HPDE6-E6E7 (cell line): ENCODE data around the gene GAB1.

Experiments
- DNase-seq: peaks from one replicate; pipeline ENCODE4 v3.0.0; 2011; ENCODE audit warnings: missing footprints; ENCODE audit errors: extremely low spot score

GAB1 gene

DNA sequence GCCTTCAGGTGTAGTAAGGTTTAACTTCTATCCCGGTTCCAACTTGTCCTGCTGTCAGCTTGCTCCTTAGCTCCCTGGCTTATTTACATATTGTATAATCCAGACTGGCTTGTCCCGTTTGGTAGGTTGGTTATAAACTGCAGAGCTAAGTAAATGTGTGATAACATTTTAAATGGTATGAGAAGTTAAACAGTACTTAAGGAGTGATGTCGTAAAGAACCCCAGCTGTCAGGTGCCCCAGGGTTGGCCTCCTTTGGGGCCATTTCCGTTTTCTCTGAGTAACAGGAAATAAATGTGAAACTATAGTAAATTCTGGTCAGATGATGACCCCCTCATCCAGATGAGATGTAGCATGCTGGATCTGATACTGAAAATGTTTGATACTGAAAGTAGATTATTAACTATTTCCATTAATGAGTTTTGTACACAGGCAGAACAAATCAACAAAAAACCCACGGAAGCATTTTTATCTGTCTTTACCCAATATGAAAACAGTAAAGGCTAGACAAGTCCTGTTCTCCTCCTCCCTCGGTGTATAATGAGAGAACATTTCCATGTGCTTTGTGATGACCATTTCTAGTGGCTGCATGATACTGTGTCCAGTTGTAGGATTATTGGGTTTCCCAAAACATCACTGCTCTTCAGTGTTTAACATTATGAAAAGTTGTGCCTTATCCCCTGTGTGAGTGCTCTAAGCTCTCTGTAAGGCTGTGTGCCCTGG, 22.4 kb downstream of the GAB1 start:
- no peak for DNase-seq

DNA sequence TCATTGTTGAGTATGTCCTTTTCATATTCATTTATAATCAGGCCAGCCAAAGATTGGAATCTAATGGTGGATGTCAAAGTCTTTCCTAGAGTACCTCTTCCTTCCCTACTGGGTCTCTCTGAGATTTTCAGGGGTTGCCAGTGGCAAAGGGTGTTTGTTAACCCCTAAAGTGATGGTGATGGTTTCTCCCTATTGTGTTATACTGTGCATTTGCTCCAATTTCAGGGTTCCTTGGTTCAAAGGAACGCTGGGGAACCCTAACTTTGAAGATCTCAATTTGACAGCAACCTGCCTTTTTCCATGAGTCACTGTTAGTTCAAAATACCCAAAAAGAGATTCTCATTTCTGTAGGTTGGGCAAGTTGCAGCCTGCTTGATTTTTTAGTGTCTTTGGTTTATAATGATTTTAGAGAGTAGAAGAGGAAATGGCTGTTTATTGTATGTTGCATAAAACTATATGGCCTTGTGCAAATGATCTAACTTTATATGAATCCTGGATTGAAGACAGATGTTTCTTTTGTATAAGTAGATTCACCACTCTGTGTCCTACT, 23.0 kb downstream of the GAB1 start:
- DNase-seq, result no peak

DNA sequence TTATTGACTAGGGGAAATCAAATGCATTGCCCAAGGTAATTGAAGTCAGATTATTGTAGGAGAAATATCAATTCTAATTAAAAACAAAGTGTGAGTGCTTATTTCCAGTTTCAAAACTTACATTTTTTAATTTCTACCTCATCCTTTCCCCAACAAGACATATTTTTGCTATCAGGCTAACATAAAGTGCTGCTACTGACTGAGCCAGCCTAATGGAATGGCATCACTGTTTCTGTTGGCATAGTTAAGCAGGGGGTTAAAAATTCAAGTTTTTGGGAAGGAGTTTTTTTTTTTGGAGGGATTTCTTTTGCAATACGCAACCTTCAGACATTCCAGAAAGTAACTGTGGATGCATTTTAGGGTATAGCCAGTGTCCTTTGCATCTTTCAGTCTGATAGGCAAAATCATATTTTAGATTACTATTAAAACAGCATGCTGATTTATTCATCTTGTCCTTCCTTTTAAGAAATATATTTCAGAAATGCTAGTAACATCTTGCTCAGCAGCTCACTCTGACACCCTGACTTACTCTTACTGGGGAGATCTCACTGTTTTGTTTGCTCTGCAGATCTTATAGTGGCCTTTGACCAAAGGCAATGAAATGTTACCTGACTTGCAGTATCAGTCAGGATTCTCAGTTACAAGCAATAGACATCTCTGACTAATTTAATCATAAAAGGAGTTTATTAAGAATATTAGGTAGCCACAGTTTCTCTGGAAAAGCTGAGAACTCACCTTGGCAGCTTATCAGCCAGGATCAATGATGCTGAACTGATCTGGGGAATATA, 24.4 kb downstream of the GAB1 start:
- DNase-seq, result no peak

DNA sequence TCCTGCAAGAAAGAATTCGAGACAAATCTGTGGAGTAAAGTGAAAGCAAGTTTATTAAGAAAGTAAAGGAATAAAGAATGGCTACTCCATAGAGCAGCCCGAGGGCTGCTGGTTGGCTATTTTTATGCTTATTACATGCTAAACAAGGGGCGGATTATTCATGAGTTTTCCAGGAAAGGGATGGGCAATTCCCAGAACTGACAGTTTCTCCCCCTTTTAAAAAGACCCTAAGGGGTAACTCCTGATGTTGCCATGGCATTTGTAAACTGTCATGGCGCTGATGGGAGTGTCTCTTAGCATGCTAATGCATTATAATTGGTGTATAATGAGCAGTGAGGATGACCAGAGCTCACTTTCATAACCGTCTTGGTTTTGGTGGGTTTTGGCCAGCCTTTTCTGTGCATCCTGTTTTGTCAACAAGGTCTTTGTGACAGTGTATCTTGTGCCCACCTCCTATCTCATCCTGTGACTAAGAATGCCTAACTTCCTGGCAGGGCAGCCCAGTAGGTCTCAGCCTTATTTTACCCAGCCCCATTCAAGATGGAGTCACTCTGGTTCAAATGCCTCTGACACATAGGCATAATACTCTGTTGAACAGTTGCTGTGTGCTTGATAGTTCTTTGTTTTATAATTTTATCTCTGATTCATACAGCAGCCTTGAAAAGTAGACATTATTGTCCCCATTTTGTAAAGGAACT, 25.8 kb downstream of the GAB1 start:
- no peak for DNase-seq

DNA sequence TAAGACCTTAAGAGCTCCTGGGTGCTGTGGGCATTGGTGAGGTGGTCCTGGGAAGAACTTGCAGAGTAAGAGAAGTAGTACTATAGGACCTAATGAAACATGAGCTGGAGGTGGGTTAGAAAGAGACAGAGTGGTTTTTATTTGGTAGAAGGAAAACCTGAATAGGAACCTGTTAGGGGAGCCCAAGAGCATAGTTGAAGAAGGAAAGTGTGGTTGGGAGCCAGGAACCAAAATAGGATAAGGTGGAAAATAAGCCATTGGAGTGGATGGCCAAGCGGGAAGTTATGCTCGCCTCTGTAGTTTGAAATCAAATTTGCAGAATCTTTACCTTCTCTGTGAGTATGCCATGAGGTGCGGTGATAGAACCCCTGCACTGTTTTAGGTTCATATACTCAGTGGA, 26.7 kb downstream of the GAB1 start:
- no peak for DNase-seq

DNA sequence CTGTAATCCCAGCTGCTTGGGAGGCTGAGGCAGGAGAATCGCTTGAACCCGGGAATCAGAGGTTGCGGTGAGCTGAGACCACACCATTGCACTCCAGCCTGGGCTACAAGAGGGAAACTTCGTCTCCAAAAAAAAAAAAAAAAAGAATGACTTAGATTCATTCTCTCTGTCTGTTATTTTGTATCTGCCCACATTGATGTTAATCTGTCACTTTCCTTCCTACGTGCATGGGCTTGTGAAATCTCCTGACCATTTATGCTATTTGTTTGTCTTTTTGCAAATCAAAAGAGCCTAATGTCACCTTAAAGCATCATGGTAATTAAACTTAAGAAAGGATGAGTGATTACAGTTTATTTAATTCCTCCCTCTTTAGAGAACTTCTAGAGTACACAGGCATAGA, 27.4 kb downstream of the GAB1 start:
- DNase-seq, result no peak

DNA sequence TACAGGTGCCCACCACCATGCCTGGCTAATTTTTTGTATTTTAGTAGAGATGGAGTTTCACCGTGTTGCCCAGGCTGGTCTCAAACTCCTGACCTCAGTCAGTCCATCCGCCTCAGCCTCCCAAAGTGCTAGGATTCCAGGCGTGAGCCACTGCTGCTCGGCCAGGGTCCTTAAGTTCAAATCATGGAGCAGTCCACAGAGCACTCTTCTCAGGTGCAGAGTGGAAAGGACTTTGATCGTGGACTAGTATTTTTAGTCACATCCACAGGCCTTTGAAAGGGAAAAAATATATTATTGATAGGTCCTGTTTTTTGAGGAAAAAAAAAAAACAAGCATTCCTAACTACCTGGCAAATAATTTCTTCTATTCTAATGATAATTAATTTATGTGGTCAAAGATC, 31.2 kb downstream of the GAB1 start:
- DNase-seq, result no peak

DNA sequence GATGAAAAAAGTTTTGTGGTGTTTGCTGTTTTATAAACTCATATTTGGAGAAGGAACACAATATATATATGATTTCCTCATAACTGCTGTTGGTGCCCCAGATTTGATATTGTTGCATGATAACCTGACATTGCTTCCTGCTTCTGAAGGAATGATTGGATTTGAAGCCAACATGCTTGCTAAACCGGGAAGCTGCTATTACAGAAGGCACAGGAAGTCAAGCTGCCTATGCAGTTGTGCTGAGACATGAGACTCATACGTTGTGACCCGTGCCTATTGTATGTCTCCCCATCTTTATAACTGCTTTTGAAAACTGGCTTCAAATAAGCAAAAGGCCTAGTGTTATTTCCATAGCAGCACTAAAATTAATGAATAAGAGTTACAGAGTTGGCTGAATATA, 32.9 kb downstream of the GAB1 start:
- no peak for DNase-seq

DNA sequence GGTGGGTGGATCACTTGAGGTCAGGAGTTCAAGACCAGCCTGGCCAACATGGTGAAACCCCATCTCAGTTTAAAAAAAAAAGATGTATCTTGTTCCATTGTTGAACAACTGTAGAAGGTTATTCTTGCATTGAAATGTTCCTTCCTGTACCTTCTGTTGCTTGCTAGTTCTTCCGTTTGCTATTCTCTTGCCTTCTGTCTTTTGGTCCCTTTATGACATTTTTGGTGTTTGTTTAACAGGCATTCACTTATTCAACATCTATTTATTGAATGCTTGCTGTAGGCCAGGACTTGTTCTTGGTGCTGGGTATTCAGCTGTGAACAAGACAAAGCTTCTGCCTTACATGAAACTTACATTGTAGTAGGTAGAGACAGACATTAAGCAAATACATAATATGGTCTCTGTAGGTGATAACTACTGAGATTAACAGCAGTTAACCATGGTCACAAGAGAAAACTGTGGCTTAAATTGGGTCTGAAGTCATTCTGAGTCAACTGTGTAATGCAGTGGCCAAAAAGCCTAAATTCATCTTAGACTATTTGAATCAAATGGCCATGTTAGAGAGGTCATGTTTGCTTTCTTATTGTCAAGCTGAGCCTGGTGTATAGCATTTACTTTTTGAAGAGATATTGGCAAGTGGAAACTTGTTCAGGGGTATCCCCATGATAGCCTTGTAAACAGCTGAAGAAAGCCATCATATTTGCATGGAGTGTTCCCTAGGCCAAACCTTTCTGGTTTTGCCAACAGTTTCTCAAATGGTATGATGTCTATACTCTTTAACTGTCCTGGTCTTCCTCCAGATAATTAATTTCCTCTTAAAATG, 35.6 kb downstream of the GAB1 start:
- DNase-seq, result no peak

DNA sequence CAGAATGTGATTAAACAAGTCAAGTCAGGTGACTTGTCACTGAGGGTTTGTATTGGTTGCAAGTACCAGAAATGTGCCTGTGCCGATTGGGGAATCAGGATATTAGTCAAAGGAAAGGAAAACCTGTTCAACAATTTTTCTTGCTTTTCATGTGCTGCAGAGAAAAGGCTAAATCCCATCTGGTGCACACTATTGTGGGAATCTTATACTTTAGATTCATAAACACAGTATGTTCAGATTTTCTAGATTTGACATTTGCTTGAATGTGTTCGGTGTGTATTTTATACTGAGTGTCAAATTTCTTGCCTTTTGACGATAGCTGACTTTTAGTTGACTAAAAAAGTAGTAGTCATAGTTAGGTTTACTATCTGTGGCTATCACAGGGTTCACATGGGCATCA, 37.6 kb downstream of the GAB1 start:
- no peak for DNase-seq

DNA sequence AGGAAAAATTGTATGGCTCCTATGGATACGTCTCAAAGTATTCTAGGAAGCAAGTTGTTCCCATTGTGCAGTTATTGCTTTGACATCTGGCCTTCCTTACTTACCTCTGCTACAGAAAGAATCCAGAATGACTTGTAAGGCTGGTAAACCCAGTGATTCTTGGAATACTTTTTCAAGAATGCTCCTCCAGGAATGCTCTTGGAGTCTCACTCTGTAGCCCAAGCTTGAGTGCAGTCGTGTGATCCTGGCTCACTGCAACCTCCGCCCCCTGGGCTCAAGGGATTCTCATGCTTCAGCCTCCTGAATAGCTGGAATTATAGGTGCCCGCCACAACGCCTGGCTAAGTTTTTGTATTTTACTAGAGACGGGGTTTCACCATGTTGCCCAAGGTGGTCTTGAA, 38.1 kb downstream of the GAB1 start:
- DNase-seq, result no peak

DNA sequence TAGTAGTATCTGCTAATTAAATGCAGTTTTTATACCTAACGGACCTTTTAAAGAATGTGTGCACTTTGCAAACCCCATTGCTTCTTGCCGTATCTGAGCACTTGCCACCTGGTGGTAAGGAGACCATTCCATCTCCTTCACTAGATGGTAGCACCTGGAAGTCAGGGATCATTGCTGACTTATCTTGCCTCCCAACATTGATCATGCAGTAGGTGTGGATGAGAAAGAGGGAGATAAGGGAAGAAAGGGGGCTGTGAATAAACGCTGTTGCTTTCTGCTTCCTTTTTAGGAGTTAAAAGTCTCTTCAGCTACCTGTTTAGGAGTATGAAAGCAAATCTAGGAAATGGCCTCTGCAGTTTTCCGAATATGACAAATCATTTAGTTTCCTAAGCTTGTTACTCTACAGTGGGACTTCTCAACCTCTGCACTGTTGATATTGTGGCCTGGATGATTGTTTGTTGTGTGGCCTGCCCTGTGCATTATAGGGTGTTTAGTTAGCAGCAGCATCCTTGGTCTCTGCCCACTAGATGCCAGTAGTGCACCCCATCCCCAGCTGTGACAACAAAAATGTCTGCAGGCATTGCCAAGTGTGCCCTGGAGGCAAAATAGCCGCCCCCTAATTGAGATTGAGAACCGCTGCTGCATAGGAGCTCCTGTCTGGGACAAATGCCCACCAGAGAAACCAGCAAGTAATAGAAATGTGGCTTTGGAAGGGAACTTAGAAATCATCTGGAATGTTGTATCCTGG, 38.8 kb downstream of the GAB1 start:
- DNase-seq, result no peak

DNA sequence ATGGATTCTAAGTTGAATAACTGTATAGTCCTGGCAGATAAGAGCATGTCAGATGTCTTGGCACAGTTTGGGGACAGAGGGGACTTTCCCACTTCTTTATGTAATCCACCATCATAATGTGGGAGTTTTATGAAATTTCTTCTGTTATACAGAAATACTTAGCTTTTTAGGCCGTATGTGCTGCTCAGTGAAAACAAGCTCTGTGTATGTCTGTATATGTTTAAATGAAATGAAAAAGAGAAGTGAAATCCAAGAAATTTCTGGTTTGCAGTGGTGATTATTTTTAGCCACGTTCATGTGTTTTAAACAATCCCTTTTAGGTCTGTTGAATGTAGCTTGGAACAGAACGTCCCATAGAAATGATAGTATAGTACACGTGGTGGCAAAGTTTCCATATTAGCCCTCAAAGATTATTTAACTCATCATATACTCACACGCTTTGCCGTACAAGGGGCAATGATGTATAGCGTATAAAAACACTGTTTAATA, 41.0 kb downstream of the GAB1 start:
- no peak for DNase-seq

DNA sequence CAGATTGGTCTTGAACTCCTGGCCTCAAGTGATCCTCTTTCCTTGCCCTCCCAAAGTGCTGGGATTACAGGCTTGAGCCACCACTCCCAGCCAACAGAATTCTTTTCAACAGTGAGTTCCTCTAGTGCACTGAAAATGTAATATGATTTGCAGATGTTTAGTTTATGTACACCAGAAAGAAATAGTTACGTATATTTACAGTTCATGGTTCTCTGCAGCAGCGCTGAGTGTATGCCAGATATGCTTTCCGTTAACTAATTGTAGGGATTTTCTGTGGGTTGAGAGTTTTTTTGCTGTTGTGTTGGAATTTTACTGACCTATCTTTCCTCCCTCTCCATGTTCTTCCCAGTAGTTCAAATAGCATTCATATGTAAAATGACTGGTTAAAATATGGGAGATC, 44.0 kb downstream of the GAB1 start:
- DNase-seq, result no peak

DNA sequence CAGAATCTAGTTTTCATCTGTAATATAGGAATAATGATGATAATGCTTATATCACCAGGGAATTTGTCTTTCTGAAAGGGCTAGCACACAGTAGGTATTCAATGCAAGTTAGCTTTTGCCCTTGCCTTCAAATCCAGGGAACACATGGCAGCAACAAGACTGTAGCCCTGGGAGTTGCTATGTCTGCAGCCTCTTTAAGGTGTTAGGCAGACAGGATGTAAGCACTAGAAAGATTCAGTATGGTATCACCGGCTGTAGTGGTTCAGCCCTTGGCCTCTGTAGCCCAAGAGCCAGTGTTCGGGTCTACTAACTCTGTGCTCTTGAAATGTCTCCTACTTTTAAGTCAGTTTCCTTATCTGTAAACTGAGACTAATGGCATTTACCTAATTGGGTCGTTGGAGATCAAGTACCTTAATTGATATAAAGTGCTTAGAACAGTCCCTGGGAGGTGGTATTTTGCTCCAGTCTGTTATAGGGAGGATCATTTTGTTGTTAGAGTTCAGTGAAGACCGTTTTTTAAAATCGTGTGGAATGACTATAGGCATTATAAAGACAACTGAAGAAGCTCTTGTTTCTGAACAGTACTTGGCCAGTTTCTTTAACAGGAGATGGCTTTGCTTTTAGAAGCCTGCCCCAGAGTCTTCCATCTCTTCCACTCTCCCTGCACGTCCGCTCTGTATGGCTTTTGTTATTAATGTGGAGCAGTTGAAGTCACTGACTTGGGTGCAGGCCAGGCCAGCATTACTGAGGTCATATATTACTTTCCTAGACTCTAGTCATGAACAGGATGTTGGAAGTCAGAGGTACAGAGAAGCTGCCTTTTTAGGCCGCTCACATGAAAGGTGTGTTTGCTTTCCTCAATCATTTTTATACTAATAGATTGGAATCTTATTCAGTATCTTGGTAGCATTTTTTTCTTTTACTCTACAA, 44.8 kb downstream of the GAB1 start:
- no peak for DNase-seq

DNA sequence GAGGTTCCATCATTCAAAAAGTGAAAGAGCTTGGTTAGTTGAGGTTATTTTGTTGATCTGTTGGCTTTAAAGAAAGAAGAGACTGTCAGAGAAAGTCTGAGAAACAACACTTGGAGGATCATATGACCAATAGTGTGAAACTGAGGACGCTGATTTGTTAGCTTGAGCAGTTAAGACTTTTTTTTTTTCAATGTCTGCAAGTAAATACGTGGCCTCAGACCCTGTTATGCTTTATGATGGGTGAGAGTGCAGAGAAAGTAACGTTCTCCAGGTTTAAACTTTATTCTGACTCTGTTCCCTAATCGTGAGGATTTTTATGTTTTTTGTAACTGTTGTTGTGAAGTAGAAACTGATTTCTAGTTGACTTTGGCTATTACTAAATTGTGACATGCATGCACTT, 45.9 kb downstream of the GAB1 start:
- DNase-seq, result no peak

DNA sequence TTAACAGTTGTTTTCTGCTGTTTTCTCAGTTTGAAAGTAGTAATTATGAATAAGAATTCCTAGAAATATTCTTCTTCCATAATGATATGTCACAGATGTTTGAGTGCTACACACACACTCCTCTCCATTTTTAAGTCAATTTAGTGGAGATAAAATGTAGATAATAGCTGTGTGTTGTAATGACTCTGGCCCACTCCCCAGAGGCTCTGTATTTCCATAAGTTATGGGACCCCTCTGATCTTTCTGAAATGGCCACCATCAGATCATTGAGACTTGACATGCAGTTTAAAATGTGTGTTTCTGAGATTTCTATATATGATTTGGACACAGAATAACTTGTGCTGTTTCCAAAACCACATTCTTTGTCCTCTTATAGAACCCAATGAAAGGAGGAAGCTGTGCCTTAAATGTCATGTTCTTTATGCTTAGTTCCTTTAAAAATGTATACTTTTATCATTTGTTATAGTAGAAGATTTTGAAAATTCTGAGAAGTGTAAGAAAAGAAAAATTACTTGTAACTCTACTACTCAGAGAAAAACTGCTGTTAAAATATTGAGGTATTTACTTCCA, 46.4 kb downstream of the GAB1 start:
- no peak for DNase-seq

DNA sequence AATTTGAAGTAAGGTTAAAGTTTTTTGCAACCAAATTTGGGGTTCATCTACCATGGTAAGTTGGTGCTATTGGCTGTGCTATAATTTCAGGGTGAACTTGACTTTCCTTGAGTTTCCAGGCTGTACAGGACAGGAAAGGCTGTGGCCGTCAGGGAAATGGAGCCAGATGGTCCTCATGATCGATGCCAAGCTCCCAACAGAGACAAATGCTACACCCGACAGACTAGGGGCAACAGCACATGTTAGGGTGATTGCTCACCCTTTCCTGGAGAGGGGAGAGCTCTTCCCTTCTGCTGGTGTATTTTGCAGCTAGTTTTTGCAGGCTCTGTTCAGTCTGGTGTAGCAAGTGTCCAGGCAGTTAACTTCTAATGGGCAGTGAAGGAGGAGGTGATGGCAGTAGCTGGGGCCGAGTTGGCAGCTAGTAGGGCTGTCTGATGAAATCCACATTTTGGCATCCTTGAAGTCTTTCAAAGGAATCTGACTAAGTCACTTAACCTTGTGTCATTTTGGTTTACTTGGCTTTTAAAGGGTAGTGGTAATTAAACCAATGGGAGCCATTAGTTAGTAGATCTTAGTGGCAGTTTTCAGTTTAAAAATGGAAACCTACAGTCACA, 47.8 kb downstream of the GAB1 start:
- no peak for DNase-seq

DNA sequence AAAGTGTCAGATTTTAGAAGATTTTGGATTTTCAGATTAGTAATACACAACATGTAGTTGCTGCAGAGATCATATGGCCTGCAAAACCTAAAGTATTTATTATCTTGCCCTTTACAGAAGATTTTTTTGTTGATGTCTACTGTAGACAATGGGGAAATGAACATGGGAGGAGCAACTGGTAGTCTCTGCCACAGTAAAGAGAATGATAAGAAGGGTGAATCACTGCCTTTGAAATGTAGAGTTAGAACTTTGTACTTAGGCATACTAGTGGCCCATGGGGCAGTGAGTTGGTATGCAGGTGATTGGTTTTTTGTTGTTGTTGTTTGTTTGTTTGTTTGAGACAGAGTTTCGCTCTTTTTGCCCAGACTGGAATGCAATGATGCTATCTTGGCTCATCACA, 50.1 kb downstream of the GAB1 start:
- DNase-seq, result no peak
